SK-MEL-5 (cell line): Measurements from ENCODE around the gene RRAGD. TPM values are rescaled to one million over a fixed set of nuclear protein-coding genes. Genes with fewer than 3 reads are reported as not detected.
"Not testable (repeated sequence)": the region's sequence is repeated elsewhere in the genome, so short reads cannot be mapped to it uniquely, and the experiment has no call there.

ENCODE experiments used
- DNase-seq: peaks from one replicate; pipeline ENCODE4 v3.0.0-alpha.2; 2016; ENCODE audit warnings: low read depth, low spot score
- in situ Hi-C: cut with HindIII; loops from 2 replicates; pipeline ENCODE4 v1.10.0; 2016; ENCODE audit warnings: low sequenced_read_pairs, high pct_unique_total_duplicates, low pct_unique_long_range_greater_than_20kb
- total RNA-seq: library from RNA; depleted of rRNA; stranded (reverse); fragments of >200 nt; shearing (Covaris generic); gene quantifications from 2 replicates; pipeline ENCODE4 v1.2.3, GENCODE V29; 2014

RRAGD gene
- total RNA-seq, 1 experiment from 2014 or later = 165 TPM

GRCh38 chr6:89430201-89430962 is 18.3 kb upstream of the RRAGD start:
- in situ Hi-C loops = loop anchor here (25.0 kb wide), 1 partner anchor 207 kb away; the partner anchor contains the start of gene LYRM2
- DNase-seq = peak; percentile 56

- no peak for DNase-seq
- in situ Hi-C loops = no loop called here
Measured at GRCh38 chr6:89416796-89417195, 4.7 kb upstream of the RRAGD start.

GRCh38 chr6:89415185-89415584 is 3.1 kb upstream of the RRAGD start:
- DNase-seq = no peak
- in situ Hi-C loops = no loop called here

DNA sequence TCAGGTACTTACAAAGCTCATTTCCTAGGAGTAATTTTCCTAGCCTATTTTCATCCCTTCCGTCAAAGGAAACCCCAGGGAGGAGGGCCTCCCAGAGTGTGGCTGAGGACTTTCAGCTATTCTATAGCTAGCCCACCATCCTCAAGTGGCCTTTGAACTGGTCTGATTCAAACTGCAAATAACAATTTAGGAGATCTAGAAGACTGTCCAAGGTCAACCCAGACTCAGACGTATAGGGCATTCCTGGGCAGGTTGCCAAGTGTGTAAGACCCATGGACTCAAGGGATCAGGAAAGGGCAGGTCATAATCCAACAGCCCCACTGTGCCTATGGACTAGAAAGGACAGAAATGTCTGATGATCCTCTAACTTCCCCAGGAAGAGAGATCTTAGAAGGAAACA is 2.1 kb upstream of the RRAGD start:
- no peak for DNase-seq
- in situ Hi-C loops = no loop called here

GRCh38 chr6:89413006-89413400 is 930 bp upstream of the RRAGD start:
- DNase-seq = no peak
- in situ Hi-C loops = no loop called here

DNA sequence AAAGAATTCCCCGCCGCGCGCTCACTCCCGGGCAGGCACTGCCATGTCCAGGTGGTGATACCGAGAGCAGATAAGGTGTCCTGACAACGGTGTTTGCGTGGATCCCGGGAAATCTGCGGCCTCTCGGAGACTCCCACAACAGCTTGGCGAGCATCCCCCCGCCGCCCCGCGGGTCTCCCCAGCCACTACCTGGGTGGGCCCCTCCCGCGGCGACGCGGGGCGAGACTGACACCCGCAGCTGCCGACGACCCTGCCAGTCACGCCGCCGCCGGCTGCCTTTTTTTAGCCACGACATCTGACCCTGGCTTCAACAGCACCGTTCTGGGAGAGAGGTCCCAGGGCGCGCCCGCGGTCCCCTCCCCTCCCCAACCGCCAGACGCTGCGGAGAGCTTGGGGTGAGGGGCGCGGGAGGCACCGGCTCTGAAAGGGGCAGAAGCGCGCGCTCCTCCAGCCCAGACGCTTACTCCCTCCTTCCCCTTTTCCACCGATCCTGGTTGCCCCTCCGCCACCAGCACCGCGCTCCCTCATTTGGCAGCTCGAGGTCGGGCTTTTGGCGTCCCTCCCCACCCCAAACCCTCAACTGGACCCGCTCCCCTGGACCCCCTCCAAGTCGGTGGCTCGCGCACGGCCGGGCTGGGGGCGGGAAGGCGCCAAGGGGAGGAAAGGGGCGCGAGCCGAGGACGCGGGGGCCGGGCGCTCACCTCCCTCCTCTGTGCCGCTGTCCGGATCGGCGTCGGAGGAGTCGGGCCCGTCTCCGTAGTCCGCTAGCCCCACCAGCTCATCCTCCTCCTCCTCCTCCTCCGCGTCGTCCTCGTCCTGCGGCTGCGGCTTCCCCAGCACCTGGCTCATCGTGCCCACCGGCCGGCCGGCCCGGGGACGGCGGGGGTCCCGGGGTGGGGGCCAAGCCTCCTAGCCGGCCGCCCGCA is 665 bp downstream of the RRAGD start:
- no peak for DNase-seq
- in situ Hi-C loops = no loop called here

DNA sequence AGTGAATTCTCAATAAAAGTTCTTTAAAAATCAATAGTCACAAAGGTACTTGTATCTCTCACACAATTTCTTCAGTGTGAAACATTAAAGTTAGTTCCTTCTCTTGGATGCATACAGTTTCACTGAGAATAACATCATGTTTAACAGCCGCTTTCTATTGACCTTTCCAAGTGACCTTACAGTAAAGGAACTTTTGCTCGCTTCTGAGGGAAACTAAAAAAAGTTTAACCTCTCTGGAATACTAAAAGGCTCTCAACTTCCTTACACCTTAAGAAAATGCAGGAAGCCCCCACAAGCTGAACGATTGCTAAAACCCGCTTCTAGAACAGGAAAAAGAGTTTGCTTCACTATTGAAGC is 1.3 kb downstream of the RRAGD start:
- in situ Hi-C loops = no loop called here
- no peak for DNase-seq

- no peak for DNase-seq
- in situ Hi-C loops = no loop called here
Measured at GRCh38 chr6:89410231-89410761, 1.8 kb downstream of the RRAGD start.

GRCh38 chr6:89409461-89410035 is 2.5 kb downstream of the RRAGD start:
- in situ Hi-C loops = no loop called here
- DNase-seq = no peak

DNA sequence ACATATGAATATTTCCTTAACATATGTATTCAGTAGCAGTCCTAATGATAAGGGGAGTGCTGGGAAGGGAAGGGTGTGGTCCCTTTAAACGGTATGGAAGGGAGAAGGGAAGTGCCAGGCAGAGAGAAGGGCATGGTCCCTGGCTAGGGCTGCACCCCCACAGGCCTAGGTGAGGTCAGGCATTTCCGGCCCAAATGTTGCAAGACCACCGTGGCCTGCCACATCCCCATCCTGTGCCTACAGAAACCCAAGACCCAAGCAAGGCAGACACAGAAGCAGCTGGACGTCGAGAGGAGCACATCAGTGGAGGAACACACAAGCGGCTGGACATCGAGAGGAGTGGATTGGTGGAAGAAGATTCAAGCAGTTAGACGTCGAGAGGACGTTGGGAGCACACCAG is 5.9 kb downstream of the RRAGD start:
- in situ Hi-C loops = no loop called here
- DNase-seq = no peak

DNA sequence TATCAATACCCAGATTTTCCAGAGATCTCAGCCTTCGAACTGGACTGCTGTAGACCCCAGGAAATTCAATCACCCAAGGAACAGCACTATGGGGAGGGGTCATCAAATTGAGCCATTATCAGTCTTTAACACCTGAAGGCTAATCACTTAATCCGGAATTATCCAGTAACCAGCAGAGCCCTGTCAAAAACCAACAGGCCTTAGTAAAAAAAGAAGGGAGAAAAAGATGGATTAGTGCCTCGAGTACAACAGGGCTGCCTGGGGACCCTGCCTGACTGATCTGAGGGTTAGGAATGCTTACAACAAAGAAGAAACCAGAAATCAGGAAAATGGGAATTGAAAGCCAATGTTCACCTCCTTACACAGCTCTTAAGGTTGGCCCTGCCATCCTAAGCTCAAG is 7.6 kb downstream of the RRAGD start:
- no peak for DNase-seq
- in situ Hi-C loops = no loop called here

GRCh38 chr6:89402776-89403175 is 9.3 kb downstream of the RRAGD start:
- no peak for DNase-seq
- in situ Hi-C loops = no loop called here

- DNase-seq = no peak
- in situ Hi-C loops = no loop called here
Measured at GRCh38 chr6:89400912-89401399, 11.1 kb downstream of the RRAGD start.

- DNase-seq = no peak
- in situ Hi-C loops = no loop called here
Measured at GRCh38 chr6:89400050-89400449, 12.0 kb downstream of the RRAGD start.

DNA sequence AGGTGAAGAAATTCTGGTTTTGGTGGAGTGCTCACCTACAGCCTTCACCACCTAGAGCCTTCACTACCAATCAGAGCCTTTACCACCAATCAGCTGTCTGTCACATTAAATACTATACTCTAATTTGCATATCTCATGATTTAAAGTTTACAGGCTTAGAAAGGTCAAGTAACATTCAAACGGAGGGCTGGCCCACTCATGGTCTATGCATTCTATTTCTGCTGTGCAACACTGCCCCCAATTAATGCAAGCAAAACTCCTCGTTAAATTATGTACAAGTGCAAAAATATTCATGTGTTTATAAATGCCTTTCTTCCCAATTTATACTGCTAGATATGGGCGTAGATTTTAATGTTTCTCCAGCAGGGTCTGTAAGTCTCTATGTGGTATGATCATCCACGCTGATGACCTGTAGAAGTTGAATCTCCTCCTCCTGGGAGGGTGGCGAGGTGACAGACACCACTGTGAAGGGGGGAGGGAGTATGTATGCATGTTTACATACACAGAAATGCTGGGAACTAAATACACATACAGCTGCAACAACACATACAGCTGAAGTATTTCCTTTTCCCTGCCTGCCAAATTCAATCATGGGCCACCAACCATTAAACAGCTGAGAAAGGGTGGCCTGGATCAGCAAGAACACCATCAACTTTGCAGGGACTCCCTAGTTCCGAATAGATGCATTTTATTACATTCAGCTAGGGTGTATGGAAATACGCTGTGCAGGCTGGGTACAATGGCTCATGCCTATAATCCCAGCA is 13.1 kb downstream of the RRAGD start:
- DNase-seq = no peak
- in situ Hi-C loops = no loop called here

- in situ Hi-C loops, DNase-seq: not testable (repeated sequence)
Measured at GRCh38 chr6:89397884-89398283, 14.2 kb downstream of the RRAGD start.

DNA sequence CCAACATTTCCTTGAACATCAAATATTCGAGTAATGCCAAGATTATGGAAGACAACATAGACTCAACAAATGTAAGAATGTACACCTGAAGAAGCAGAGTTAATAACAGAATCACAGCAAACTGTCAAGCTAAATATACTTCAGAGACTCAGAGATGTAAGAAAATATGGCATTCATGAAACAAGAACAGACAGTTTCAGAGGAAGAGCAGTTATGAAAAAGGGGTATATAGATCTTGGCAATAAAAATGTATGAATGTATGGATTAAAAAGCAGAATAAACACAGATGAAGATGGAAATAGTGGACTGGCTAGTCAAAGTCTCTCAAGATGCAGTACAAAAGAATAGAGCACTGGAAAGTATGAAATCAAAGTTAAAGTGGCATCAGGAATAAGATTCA is 18.4 kb downstream of the RRAGD start:
- DNase-seq = no peak
- in situ Hi-C loops = no loop called here
